Natural killer cell treated with Interleukin-12 subunit alpha and Interleukin-12 subunit beta and Interleukin-15 and Interleukin-18, amount 100 ng/mL, for 72 hours (primary cell): ENCODE data around the gene MADD. TPM values are rescaled to one million over a fixed set of nuclear protein-coding genes. Genes with fewer than 3 reads are reported as not detected.
A peak's percentile ranks its signal among the peaks of the same experiment; 100 is the strongest.

ENCODE experiments used
- ATAC-seq, 2 donors: fragments of 150-1000 bp; cut with Tn5 transposase in 1 of 2; sonication (Bioruptor Pico), chemical (Tn5 transposase) in 1 of 2; 2 replicates each; pipeline ENCODE4 v1.10.0; 2021
- DNase-seq: peaks from one replicate; pipeline ENCODE4 v3.0.0; 2022; ENCODE audit warnings: low spot score
- H3K27ac Mint-ChIP-seq, 2 donors: 1 replicate in 1 of 2; 2 replicates in 1 of 2; pipeline ENCODE4 v1.8.0; 2022; ENCODE audit warnings: mixed read lengths in 2 of 2, mild to moderate bottlenecking in 1 of 2, moderate library complexity in 1 of 2
- H3K27me3 Mint-ChIP-seq, 2 donors: 1 replicate in 1 of 2; 2 replicates in 1 of 2; pipeline ENCODE4 v1.8.0; 2022; ENCODE audit warnings: mixed read lengths in 2 of 2
- H3K36me3 Mint-ChIP-seq: one replicate; pipeline ENCODE4 v1.8.0; 2022; ENCODE audit warnings: mixed read lengths
- H3K4me1 Mint-ChIP-seq, 2 donors: 1 replicate in 1 of 2; 2 replicates in 1 of 2; pipeline ENCODE4 v1.8.0; 2022; ENCODE audit warnings: low read depth in 2 of 2, mixed read lengths in 2 of 2, mild to moderate bottlenecking in 1 of 2
- H3K4me3 Mint-ChIP-seq: one replicate; pipeline ENCODE4 v1.8.0; 2022; ENCODE audit warnings: mixed read lengths
- H3K9me3 Mint-ChIP-seq: 2 replicates; pipeline ENCODE4 v1.8.0; 2022; ENCODE audit warnings: mixed read lengths
- total RNA-seq, 2 donors: library from RNA; stranded (reverse); gene quantifications; one replicate each; pipeline ENCODE4 v1.2.3, GENCODE V29; 2022

The MADD gene
- total RNA-seq, 2 donors from 2014 or later: 94.1 to 120 TPM

GRCh38 chr11:47361419-47361818 lies 91.5 kb downstream of the MADD start:
- Mint-ChIP-seq H3K36me3 (no peaks in the 10 kb centered on the region), H3K27me3 (peaks cover 5 to 7% of the 10 kb centered on the region in 2 donors), H3K4me1 (peaks cover 13 to 17% of the 10 kb centered on the region in 2 donors), H3K9me3 (no peaks in the 10 kb centered on the region), H3K4me3 (peak overlapping the region; percentile 43), H3K27ac (peak overlapping the region; percentile 31 to 66)
- ATAC-seq: no peak
- DNase-seq: no peak

GRCh38 chr11:47366020-47366490 lies 96.1 kb downstream of the MADD start:
- peaks cover 3 to 7% of the 10 kb centered on the region in 2 donors for H3K4me1 Mint-ChIP-seq
- no peak overlapping the region for H3K4me3 Mint-ChIP-seq
- DNase-seq (no peak), ATAC-seq (no peak)
- no peak overlapping the region for H3K27ac Mint-ChIP-seq
- H3K9me3 Mint-ChIP-seq: no peaks in the 10 kb centered on the region
- no peaks in the 10 kb centered on the region for H3K36me3 Mint-ChIP-seq
- H3K27me3 Mint-ChIP-seq: peaks cover 5 to 7% of the 10 kb centered on the region in 2 donors

- DNase-seq (no peak), ATAC-seq (no peak)
- H3K4me3 Mint-ChIP-seq: no peak overlapping the region
- peaks cover 4 to 9% of the 10 kb centered on the region in 2 donors for H3K4me1 Mint-ChIP-seq
- H3K27me3 Mint-ChIP-seq: peaks cover 5 to 7% of the 10 kb centered on the region in 2 donors
- no peaks in the 10 kb centered on the region for H3K36me3 Mint-ChIP-seq
- no peaks in the 10 kb centered on the region for H3K9me3 Mint-ChIP-seq
- H3K27ac Mint-ChIP-seq: no peak overlapping the region
Measured at GRCh38 chr11:47369676-47370075, 99.7 kb downstream of the MADD start.

GRCh38 chr11:47372422-47372821 lies 102.5 kb downstream of the MADD start:
- no peak overlapping the region for H3K27ac Mint-ChIP-seq
- ATAC-seq: no peak

GRCh38 chr11:47373876-47374719 lies 104.2 kb downstream of the MADD start:
- DNase-seq: peak; percentile 88
- Mint-ChIP-seq H3K27me3 (no peaks in the 10 kb centered on the region), H3K27ac (peak overlapping the region in 1 of 2 donors; percentile 21), H3K4me3 (peak overlapping the region; percentile 3), H3K36me3 (no peaks in the 10 kb centered on the region), H3K4me1 (peaks cover 10 to 15% of the 10 kb centered on the region in 2 donors), H3K9me3 (no peaks in the 10 kb centered on the region)
- ATAC-seq: peak; percentile 81 to 86

More at GRCh38 chr11:47372422-47372821, 102.5 kb downstream of the MADD start:
- H3K9me3 Mint-ChIP-seq: no peaks in the 10 kb centered on the region
- no peak overlapping the region for H3K4me3 Mint-ChIP-seq
- peaks cover 7 to 15% of the 10 kb centered on the region in 2 donors for H3K4me1 Mint-ChIP-seq
- H3K27me3 Mint-ChIP-seq: no peaks in the 10 kb centered on the region
- DNase-seq: no peak
- no peaks in the 10 kb centered on the region for H3K36me3 Mint-ChIP-seq

GRCh38 chr11:47374720-47375019 lies 104.7 kb downstream of the MADD start:
- Mint-ChIP-seq H3K4me1 (peaks cover 10 to 15% of the 10 kb centered on the region in 2 donors), H3K9me3 (no peaks in the 10 kb centered on the region)
- no peak for ATAC-seq

GRCh38 chr11:47375020-47375419 lies 105.1 kb downstream of the MADD start:
- no peaks in the 10 kb centered on the region for H3K27me3 Mint-ChIP-seq
- no peak overlapping the region for H3K4me3 Mint-ChIP-seq
- ATAC-seq (no peak), DNase-seq (no peak)
- peaks cover 10 to 15% of the 10 kb centered on the region in 2 donors for H3K4me1 Mint-ChIP-seq
- H3K27ac Mint-ChIP-seq: peak overlapping the region in 1 of 2 donors; percentile 21
- H3K36me3 Mint-ChIP-seq: no peaks in the 10 kb centered on the region
- H3K9me3 Mint-ChIP-seq: no peaks in the 10 kb centered on the region

More at GRCh38 chr11:47374720-47375019, 104.7 kb downstream of the MADD start:
- H3K27ac Mint-ChIP-seq: peak overlapping the region in 1 of 2 donors; percentile 21
- H3K36me3 Mint-ChIP-seq: no peaks in the 10 kb centered on the region
- no peak overlapping the region for H3K4me3 Mint-ChIP-seq
- DNase-seq: no peak
- H3K27me3 Mint-ChIP-seq: no peaks in the 10 kb centered on the region

GRCh38 chr11:47375546-47376085 lies 105.7 kb downstream of the MADD start:
- H3K9me3 Mint-ChIP-seq: no peaks in the 10 kb centered on the region
- H3K36me3 Mint-ChIP-seq: no peaks in the 10 kb centered on the region
- DNase-seq (no peak), ATAC-seq (no peak)
- H3K4me1 Mint-ChIP-seq: peaks cover 10 to 15% of the 10 kb centered on the region in 2 donors
- no peaks in the 10 kb centered on the region for H3K27me3 Mint-ChIP-seq
- no peak overlapping the region for H3K4me3 Mint-ChIP-seq
- peak overlapping the region in 1 of 2 donors; percentile 29 for H3K27ac Mint-ChIP-seq

- H3K9me3 Mint-ChIP-seq: no peaks in the 10 kb centered on the region
- H3K36me3 Mint-ChIP-seq: no peaks in the 10 kb centered on the region
- ATAC-seq (no peak), DNase-seq (no peak)
- peak overlapping the region in 1 of 2 donors; percentile 29 for H3K27ac Mint-ChIP-seq
- no peaks in the 10 kb centered on the region for H3K27me3 Mint-ChIP-seq
- peak overlapping the region; percentile 48 for H3K4me3 Mint-ChIP-seq
- H3K4me1 Mint-ChIP-seq: peaks cover 10 to 15% of the 10 kb centered on the region in 2 donors
Measured at GRCh38 chr11:47376107-47376524, 106.2 kb downstream of the MADD start.

- Mint-ChIP-seq H3K9me3 (no peaks in the 10 kb centered on the region), H3K4me3 (peak overlapping the region; percentile 48), H3K36me3 (no peaks in the 10 kb centered on the region), H3K4me1 (peaks cover 10 to 15% of the 10 kb centered on the region in 2 donors), H3K27me3 (no peaks in the 10 kb centered on the region), H3K27ac (peak overlapping the region in 1 of 2 donors; percentile 29)
- no peak for DNase-seq
- ATAC-seq: peak in 1 of 2 donors; percentile 20
Measured at GRCh38 chr11:47376525-47377371, 106.8 kb downstream of the MADD start.

GRCh38 chr11:47377571-47378009 lies 107.7 kb downstream of the MADD start:
- no peak for ATAC-seq
- Mint-ChIP-seq H3K4me3 (peak overlapping the region; percentile 45), H3K36me3 (no peaks in the 10 kb centered on the region), H3K4me1 (peaks cover 10 to 15% of the 10 kb centered on the region in 2 donors), H3K27me3 (no peaks in the 10 kb centered on the region), H3K9me3 (no peaks in the 10 kb centered on the region), H3K27ac (peak overlapping the region; percentile 34 to 45)
- DNase-seq: no peak

GRCh38 chr11:47378010-47378835 lies 108.3 kb downstream of the MADD start, which contains the start of gene SPI1:
TSS of gene SPI1 (minus strand) at chr11:47378547. CDS start at chr11:47378353, 194 bp downstream.
- H3K27ac Mint-ChIP-seq: peak within 1 kb of the TSS; percentile 34 to 45
- peak within 1 kb of the TSS; percentile 45 for H3K4me3 Mint-ChIP-seq
- peaks cover 10 to 15% of the 10 kb centered on the region in 2 donors for H3K4me1 Mint-ChIP-seq
- H3K36me3 Mint-ChIP-seq: no peaks in the 10 kb centered on the region
- H3K9me3 Mint-ChIP-seq: no peaks in the 10 kb centered on the region
- peak; percentile 50 to 54 for ATAC-seq
- DNase-seq: no peak
- H3K27me3 Mint-ChIP-seq: no peaks in the 10 kb centered on the region

- Mint-ChIP-seq H3K4me3 (no peak overlapping the region), H3K27ac (no peak overlapping the region), H3K36me3 (no peaks in the 10 kb centered on the region), H3K9me3 (no peaks in the 10 kb centered on the region), H3K4me1 (peaks cover 10 to 15% of the 10 kb centered on the region in 2 donors), H3K27me3 (no peaks in the 10 kb centered on the region)
- no peak for DNase-seq
- ATAC-seq: no peak
Measured at GRCh38 chr11:47378836-47379170, 108.9 kb downstream of the MADD start.
